Muscle of leg (tissue), 11 donors: ENCODE measurements around the gene CLCN7. TPM values are rescaled to one million over a fixed set of nuclear protein-coding genes. Genes with fewer than 3 reads are reported as not detected.
"Not testable (repeated sequence)": the region's sequence is repeated elsewhere in the genome, so short reads cannot be mapped to it uniquely, and the experiment has no call there.

ENCODE experiments used
- DNase-seq: peaks from one replicate; pipeline ENCODE4 v3.0.0; 2013
- H3K27ac ChIP-seq: one replicate; pipeline ENCODE4 v1.5.1; 2013; ENCODE audit warnings: mild to moderate bottlenecking, low read length, control low read depth
- H3K27me3 ChIP-seq: one replicate; pipeline ENCODE4 v1.6.1; 2013; ENCODE audit warnings: low read length; ENCODE audit not compliant: control insufficient read depth, insufficient read depth
- H3K36me3 ChIP-seq: one replicate; pipeline ENCODE4 v1.6.1; 2013; ENCODE audit warnings: low read length; ENCODE audit not compliant: control insufficient read depth, insufficient read depth
- H3K4me1 ChIP-seq: one replicate; pipeline ENCODE4 v1.6.1; 2013; ENCODE audit warnings: low read length; ENCODE audit not compliant: control insufficient read depth, insufficient read depth
- H3K4me3 ChIP-seq: one replicate; pipeline ENCODE4 v1.5.1; 2013; ENCODE audit warnings: low read length, control low read depth
- H3K9me3 ChIP-seq: replicated peaks from 2 replicates; pipeline ENCODE4 v1.6.1; 2013; ENCODE audit warnings: low read depth, low read length; ENCODE audit not compliant: control insufficient read depth
- WGBS: methylation state at CpG from one replicate; pipeline ENCODE4 v1.1.5; 2013; ENCODE audit warnings: missing lambda C conversion rate; ENCODE audit not compliant: insufficient coverage; 5-methylcytosine and 5-hydroxymethylcytosine counted together
- polyA plus RNA-seq, 8 donors: library from polyadenylated mRNA; unstranded; fragments of 120-200 nt; gene quantifications; one replicate each; pipeline versions ENCODE4 v1.2.1 to v1.2.3, GENCODE V29; 2013; ENCODE audit warnings: inconsistent platforms in 1 of 8, low replicate concordance in 1 of 8; ENCODE audit not compliant: insufficient read length in 8 of 8, insufficient read depth in 1 of 8
- total RNA-seq: library from RNA; stranded (reverse); fragments of 120-200 nt; gene quantifications from one replicate; pipeline ENCODE4 v1.2.4, GENCODE V29; 2013

CLCN7 gene
- total and polyA plus RNA-seq, 9 donors = 18.8 to 43.3 (median 31.1) TPM

GRCh38 chr16:1472974-1473373 is 1.9 kb downstream of the CLCN7 start:
- H3K4me1 ChIP-seq = peaks cover 16% of the 10 kb centered on the region

GRCh38 chr16:1471569-1472194 is 3.1 kb downstream of the CLCN7 start:
- Histone ChIP-seq H3K4me1 (peaks cover 16% of the 10 kb centered on the region), H3K4me3 (no peak overlapping the region), H3K27ac (no peak overlapping the region)

More at GRCh38 chr16:1472974-1473373, 1.9 kb downstream of the CLCN7 start:
- H3K27me3 ChIP-seq = no peaks in the 10 kb centered on the region
- H3K27ac ChIP-seq = no peak overlapping the region
- peaks cover 3% of the 10 kb centered on the region for H3K9me3 ChIP-seq
- H3K36me3 ChIP-seq = no peaks in the 10 kb centered on the region
- H3K4me3 ChIP-seq = no peak overlapping the region
- DNase-seq = no peak
- WGBS = 86% methylated on average over 1 of the region's 3 CpGs

GRCh38 chr16:1470481-1471251 is 4.2 kb downstream of the CLCN7 start:
- no peak for DNase-seq
- Histone ChIP-seq H3K27ac (no peak overlapping the region), H3K27me3 (no peaks in the 10 kb centered on the region), H3K9me3 (no peaks in the 10 kb centered on the region), H3K36me3 (no peaks in the 10 kb centered on the region), H3K4me3 (no peak overlapping the region), H3K4me1 (peaks cover 14% of the 10 kb centered on the region)
- WGBS = 68% methylated on average over 13 of the region's 14 CpGs

More at GRCh38 chr16:1471569-1472194, 3.1 kb downstream of the CLCN7 start:
- DNase-seq = no peak
- Histone ChIP-seq H3K27me3 (no peaks in the 10 kb centered on the region), H3K9me3 (no peaks in the 10 kb centered on the region), H3K36me3 (no peaks in the 10 kb centered on the region)
- 82% methylated on average over 20 of the region's 26 CpGs for WGBS

GRCh38 chr16:1469693-1470201 is 5.1 kb downstream of the CLCN7 start:
- H3K4me1 ChIP-seq = peaks cover 10% of the 10 kb centered on the region
- H3K27me3 ChIP-seq = no peaks in the 10 kb centered on the region
- DNase-seq = no peak
- H3K27ac ChIP-seq = no peak overlapping the region
- no peak overlapping the region for H3K4me3 ChIP-seq
- WGBS = 75% methylated on average over 20 of the region's 20 CpGs
- H3K9me3 ChIP-seq = no peaks in the 10 kb centered on the region
- H3K36me3 ChIP-seq = no peaks in the 10 kb centered on the region

- not testable (repeated sequence) for DNase-seq
These were observed 5.7 kb downstream of the CLCN7 start for GRCh38 chr16:1469141-1469540.

GRCh38 chr16:1468426-1468810 is 6.4 kb downstream of the CLCN7 start:
- Histone ChIP-seq H3K27me3 (no peaks in the 10 kb centered on the region), H3K4me1 (peaks cover 3% of the 10 kb centered on the region), H3K27ac (no peak overlapping the region), H3K36me3 (peaks cover 3% of the 10 kb centered on the region), H3K9me3 (no peaks in the 10 kb centered on the region), H3K4me3 (no peak overlapping the region)
- WGBS = 76% methylated on average over 16 of the region's 22 CpGs
- DNase-seq = no peak

More at GRCh38 chr16:1469141-1469540, 5.7 kb downstream of the CLCN7 start:
- H3K27ac ChIP-seq, H3K36me3 ChIP-seq, H3K9me3 ChIP-seq, H3K27me3 ChIP-seq, H3K4me3 ChIP-seq, H3K4me1 ChIP-seq: not testable (repeated sequence)
- no CpG with 5 or more reads among the region's 5 CpGs for WGBS

- Histone ChIP-seq H3K9me3 (no peaks in the 10 kb centered on the region), H3K36me3 (peaks cover 5% of the 10 kb centered on the region), H3K4me1 (peaks cover 3% of the 10 kb centered on the region), H3K27ac (no peak overlapping the region), H3K27me3 (no peaks in the 10 kb centered on the region), H3K4me3 (no peak overlapping the region)
- DNase-seq = no peak
- WGBS = 84% methylated on average over 8 of the region's 14 CpGs
These were observed 7.8 kb downstream of the CLCN7 start for GRCh38 chr16:1466968-1467521.

- peaks cover 5% of the 10 kb centered on the region for H3K36me3 ChIP-seq
- DNase-seq = no peak
- peaks cover 3% of the 10 kb centered on the region for H3K4me1 ChIP-seq
- H3K27me3 ChIP-seq = no peaks in the 10 kb centered on the region
- H3K4me3 ChIP-seq = no peak overlapping the region
- 76% methylated on average over 16 of the region's 24 CpGs for WGBS
- no peaks in the 10 kb centered on the region for H3K9me3 ChIP-seq
- H3K27ac ChIP-seq = no peak overlapping the region
These were observed 8.8 kb downstream of the CLCN7 start for GRCh38 chr16:1466054-1466453.

GRCh38 chr16:1465567-1465915 is 9.3 kb downstream of the CLCN7 start:
- Histone ChIP-seq H3K27ac (no peak overlapping the region), H3K4me1 (peaks cover under 1% of the 10 kb centered on the region), H3K27me3 (no peaks in the 10 kb centered on the region), H3K4me3 (no peak overlapping the region), H3K36me3 (peaks cover 9% of the 10 kb centered on the region), H3K9me3 (no peaks in the 10 kb centered on the region)
- 94% methylated on average over 13 of the region's 13 CpGs for WGBS
- no peak for DNase-seq

- DNase-seq = no peak
- Histone ChIP-seq H3K27ac (no peak overlapping the region), H3K36me3 (peaks cover 14% of the 10 kb centered on the region), H3K4me3 (no peak overlapping the region), H3K4me1 (no peaks in the 10 kb centered on the region), H3K9me3 (no peaks in the 10 kb centered on the region), H3K27me3 (no peaks in the 10 kb centered on the region)
- 89% methylated on average over 33 of the region's 33 CpGs for WGBS
These were observed 9.8 kb downstream of the CLCN7 start for GRCh38 chr16:1464894-1465566.
